HG02938 (cell line): ENCODE measurements around the gene FILIP1L.
"Not testable (repeated sequence)": the region's sequence is repeated elsewhere in the genome, so short reads cannot be mapped to it uniquely, and the experiment has no call there.

Source experiments
- ATAC-seq: cut with Tn5 transposase; IDR thresholded peaks from one replicate; pipeline ENCODE4 v1.9.1; 2021; ENCODE audit warnings: mild to moderate bottlenecking, moderate library complexity; ENCODE audit not compliant: unreplicated experiment

The FILIP1L gene

DNA sequence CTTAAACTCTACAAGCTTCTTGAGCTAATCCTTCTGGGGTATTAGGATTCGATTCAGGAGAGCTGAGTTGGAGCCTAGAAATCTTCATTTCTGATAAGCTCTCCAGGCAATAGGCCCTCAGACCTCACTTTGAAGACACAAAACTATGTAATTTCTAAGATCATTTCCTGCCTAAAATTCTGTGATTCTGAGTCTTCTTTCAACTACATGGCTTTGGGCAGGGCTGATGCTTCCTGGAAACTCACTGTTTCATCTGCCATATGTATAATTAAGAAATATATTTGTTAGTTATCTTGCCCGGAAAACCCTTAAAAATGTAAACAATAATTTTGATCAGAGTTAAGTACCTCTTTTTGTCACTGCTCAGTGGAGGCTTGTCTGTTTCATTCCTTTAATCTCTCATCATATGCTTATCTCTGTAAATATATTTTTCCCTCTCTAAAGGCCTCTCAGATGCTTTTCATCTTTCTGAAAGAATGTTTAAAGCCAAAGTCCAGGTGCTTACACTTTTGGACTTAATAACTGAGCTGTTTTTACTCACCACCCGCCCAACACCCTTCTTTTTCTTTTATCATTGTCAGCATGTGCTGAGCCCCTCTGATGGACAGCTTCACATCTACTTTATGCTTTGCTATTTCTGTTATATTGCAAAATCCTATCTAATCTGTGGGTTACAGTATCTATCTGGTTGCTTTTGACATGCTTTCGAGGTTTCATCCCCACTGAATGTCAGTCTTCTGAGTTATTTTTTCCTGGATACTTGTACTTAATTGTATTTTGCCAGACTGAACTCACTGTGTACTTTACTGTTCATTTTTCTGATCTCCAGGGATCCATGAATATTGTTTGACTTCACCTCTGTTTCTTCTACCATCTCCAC lies 38.2 kb downstream of the FILIP1L start:
- ATAC-seq, result no peak

DNA sequence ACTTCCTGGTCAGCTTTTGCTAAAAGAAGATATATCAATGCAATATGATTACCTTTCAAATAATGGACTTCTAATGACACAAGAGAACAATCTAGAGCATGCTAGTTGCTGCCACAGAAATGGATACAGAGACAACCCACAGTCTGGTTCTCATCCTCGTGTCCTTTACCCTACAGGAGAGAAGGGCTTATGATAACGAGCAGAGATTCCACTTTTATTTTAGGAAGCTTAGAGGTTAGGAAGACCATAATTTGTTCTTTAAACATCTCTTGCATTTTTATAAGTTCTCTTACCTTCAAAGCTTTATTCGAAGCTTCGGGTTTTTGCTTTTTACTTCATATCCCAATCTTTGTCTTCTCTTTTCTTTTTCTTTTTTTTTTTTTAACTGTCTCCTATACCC lies 39.1 kb downstream of the FILIP1L start:
- no peak for ATAC-seq

DNA sequence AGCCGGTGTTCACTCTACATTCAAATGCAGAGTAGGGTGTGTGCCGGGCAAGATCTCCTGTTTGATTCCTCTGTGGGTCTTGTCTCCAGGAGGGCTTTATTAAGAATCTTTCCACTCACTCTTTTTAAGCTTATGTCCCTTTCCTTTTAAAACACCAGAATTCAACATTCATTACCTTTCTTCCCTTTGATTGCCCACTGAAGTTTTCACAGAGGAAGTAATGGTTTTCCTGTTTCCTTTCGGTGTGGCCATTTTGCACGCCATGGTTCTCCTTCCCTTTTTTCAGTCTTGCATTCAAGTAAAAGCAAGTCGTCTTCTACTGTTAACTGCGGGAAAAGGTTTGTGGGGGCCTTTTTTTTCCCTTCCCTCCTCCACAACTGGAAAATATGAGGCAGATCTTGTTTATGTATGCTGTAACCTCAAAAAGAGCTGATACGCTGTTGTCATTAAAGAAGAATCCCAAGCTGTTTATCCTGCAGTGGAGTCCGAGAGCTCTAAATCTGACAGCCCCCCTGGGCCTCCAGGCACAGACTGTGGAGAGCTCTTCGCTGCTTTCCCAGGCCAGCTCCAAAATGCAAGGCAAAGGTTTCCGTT lies 40.5 kb downstream of the FILIP1L start:
- ATAC-seq, result no peak

DNA sequence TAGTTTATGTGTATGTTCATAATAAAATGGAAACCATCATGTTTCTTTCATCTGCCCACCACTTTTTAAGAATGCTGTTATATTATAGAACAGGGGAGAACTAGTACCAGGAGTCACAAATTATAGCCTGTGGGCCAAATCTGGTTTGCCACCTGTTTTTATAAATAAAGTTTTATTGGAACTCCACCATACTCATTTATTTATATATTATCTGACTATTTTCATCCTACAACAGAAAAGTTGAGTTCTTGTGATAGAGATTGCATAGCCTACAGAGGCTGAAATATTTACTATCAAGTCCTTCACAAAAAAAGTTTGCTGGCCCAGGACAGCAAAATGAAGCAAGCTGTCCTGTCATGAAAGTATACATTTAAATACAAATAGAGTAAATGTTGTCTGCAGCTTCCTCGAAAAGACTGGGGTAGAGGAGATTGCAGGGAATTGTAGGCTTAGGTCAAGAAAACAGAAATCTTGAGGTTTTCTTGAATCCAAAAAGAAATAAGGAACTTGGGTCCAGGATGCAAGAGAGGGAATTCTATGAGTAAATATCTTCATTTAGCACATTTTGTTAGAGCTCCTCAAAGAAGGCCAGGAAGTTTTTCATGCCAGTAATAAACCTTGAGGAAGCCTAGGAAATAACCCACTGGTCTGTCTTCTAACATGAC lies 41.1 kb downstream of the FILIP1L start:
- no peak for ATAC-seq

DNA sequence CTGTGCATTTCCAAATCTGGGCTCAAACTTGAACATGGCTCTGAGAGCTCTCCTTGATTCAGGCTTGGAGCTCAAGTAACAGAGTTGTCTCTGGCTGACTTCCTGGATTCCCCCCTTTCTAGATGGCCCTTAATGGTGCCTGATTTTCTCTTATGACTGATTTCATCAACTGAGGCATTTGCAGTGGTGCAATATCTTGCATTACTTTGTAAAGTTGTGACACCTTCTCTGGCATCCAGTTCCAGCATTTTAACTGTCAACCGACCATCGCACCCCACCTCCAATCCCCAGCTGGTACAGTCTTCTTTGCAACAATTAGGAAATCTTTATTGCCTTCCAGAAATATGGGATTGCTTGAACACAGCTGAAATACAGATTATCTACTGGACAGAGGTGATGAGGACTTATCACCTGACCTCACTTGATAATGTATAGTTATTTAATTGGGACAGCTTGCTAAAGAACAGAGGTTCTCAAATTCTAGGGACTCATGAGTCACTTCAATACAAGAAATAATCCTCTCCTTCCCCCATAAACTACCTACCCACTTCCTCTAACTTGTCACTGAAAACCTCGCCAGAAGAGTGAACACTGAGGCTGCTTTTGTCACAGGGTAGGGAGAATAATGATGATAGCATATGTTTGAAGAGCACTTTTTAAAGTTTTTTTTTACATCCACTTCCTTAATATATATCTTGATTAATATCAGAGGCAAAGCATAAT lies 41.8 kb downstream of the FILIP1L start:
- ATAC-seq, result peak; percentile 57

DNA sequence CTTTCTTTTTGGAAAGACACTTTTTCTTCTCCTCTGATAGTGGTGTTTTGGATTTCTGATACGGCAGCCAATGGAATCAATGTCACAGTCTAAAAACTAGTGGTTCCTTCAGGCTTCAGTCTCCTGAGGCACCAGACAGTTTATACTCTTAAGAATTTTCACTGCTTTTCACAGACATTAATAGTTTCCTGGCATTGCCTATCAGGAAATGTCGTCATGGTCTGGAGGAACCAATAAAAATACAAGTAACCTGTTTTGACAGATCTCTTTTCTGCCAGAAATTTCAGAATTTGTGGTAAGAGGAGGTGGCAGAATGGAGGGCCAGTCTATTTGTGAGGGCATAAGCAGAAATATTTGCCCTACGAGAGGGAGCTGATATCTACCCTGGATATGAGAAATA lies 44.8 kb downstream of the FILIP1L start:
- no peak for ATAC-seq

DNA sequence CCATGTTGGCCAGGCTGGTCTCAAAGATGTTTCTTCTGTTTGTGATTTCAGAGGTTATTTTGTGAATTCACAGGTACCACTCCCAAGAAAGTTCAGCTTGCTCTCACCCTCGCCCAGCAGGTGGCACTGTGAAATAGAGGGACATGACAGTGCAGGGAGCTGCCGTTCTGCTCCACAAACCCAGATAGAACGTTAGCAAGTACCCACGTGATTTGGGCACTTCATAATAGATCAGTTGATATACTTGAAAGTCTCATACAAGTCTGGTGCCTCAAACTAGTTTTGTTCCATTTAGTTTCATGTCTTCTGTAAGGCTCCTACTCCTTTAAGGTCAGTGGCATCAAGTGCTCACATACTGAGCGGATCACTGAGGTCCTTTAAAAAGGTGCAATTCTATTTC lies 45.5 kb downstream of the FILIP1L start:
- peak; percentile 58 for ATAC-seq

DNA sequence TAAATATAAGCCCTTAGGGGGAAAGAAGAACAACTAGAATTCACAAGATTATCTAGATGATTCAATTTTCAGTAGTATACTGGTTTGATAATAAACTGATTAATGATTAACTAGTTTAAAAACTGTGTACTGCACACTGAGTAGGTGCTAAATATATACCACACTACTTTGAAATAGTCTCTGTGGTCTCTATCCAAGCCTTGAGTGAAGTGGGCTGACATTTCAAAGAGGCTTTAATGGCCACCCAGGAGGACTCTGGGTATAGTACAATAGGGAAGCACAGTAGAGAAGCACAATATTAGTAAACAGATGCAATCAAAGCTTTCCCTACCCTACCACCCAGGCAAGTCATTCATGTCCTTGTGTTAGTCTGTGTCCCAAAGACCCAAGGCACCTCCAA lies 46.7 kb downstream of the FILIP1L start:
- ATAC-seq, result peak; percentile 44

DNA sequence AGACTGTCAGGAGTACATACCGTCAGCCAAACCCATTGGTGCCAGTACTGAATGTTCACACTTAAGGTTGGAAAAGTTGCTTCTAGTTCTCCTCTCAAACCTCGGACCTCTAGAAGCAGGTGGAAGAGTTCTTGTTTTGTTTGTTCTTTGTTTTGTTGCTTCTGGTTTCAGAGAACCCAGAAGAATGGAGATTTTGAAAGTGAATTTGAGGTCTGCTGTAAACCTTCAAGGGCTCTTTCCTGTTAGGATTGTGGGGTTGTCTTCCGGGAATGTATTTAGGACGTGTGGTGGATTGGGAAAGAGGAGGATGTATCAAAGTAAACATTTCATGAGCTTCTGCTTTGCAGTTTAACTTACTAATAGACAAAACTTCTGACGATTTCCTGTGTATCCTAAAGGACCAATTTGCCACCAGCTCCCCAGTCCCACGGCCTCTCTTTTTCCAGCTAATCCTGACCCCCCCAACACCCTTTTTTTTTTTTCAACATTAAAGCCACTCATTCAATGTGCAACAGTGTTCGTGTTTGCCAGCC lies 50.3 kb downstream of the FILIP1L start:
- ATAC-seq, result no peak

DNA sequence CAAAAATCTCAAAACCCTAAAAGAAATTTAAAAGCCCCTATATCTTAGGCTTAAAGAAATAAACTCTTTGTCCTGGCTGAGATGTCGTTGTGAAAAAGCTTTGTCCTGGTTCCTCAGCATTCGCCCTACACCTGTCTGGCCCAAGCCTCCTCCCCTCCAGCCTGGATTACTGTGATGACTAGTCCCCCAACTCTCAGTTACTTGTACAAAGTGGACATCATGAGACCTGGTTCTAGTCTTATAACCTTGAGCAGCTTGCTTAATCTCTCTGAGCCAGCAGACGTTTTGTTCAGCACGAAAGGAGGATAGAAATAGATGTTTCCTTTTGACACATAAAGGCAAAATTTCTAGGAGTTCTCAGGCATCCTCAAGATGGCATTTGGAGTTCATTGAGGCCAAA lies 51.6 kb downstream of the FILIP1L start:
- ATAC-seq, result no peak

DNA sequence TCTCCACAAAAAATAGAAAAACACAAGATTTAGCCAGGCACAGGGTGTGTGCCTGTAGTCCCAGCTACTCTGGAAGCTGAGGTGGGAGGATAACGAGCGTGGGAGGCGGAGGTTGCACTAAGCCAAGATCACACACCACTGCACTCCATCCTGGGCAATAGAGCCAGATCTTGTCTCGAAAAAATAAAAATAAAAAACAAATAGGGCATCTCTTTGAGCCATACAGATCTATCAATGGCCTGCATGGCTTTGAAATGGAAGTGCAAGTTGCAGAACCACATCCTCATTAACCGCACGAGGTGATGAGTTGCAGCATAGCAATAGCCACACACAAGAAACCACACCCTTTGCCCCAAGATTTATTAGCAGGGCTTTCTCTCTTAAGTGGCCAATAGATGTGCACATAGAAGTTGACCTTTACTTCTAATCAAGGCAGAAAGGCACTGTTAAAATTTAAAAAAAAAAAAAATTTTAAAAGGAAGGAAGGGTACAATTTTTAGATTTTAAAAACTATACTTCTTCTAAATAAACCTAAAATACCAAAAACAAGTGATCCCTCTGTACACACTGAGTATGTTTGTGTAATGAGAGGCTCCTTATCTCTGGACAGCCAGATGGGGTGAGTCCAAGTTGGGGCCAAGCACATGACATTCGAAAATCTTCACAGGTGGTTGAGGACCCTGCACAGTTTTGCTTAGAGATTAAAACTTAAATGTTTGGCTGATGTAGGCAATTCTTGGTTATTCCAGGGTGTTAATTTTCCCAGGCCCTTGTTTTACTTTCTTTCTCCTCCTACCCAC lies 53.4 kb downstream of the FILIP1L start:
- no peak for ATAC-seq

DNA sequence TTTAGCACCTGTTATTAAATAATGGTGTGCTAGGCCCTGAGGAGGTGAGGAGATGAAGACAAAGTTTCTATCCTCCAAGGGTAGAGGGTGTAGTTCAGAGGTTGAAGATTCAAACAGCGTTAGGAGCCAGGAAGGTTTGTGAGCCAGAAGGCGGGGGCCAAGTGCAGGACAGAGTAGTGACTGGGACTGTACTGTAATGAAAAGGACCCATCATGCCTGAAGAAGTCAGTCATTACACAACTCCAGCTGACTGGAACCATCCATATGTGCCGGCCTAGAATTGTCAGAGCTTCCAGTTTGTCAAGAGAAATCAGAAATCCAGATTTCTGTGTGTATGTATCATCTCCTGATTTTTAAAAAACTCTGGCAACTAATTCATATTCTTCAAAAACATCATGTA lies 54.8 kb downstream of the FILIP1L start:
- no peak for ATAC-seq

DNA sequence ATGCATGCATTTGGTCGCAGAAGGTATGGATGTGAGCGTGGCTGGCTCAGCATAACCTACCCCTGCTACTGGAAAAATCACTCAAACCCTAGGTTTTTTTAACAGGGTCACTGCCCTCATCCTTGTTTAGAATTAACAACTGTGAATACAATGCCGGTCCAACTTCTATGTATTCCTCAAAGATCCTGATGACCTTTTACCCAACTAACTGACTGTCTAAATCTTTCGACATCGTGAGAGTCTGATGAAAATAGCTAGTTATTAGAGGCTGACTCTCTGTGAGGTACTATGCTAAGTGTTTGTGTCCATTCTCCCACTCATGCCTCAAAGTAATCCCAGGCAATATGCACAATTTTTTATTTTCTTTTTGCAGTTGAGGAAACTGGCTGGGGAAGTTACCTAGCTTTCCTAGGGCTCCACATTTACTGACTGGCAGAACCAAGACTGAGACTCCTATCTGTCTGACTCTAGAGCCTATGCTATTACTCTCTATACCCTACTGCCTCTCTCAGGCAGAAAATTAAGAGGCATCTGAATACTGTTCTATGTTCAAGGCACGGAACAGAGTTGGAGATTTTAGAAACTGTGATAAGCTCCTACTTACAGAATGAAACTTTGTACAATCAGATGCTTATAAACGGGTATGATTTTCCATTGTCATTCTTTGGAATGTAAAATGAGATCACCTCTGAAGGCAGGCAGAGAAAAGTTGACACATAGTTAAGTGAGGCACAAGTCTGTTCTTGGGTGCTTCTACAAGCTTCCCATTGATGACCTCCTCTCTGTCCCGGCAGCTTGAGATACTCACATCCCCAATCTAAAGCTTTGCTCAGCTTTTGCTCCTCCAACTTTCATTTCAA lies 56.4 kb downstream of the FILIP1L start:
- ATAC-seq, result no peak

DNA sequence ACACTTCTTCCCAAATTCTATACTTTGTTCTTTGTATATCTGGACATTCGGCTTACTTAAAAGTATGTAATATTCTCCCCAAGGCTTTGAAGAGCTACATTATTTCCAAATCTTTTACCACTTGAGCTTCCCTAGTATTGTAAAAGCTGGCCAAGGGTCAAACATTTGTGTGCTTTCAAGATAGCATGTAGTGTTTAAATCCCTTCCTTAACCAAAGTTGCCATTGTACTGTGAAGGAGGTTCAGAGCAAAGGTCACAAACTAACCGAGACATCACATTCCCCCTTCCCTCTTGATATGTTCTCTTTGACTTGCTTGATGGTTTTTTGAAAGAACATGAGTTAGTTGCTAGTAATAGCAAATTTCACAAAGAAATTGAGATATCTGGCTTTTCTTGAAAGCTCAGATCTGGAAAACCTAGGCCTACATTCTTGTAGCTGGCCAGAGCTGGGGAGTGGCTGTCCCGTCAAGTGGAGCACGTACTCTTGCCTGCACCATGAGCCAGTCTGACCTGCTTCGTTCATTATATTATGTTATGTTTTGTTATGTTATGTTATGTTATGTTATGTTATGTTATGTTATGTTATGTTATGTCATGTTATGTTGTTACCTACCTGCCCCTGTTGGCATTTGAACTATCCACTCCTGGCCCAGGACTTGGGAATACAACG lies 60.2 kb downstream of the FILIP1L start:
- no peak for ATAC-seq

DNA sequence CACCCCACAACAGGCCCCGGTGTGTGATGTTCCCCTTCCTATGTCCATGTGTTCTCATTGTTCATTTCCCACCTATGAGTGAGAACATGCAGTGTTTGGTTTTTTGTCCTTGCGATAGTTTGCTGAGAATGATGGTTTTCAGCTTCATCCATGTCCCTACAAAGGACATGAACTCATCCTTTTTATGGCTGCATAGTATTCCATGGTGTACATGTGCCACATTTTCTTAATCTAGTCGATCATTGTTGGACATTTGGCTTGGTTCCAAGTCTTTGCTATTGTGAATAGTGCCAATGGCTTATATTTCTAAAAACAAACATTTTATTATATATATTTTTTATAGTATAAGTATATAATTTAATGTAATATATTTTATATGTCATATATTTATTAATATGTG lies 62.8 kb downstream of the FILIP1L start:
- not testable (repeated sequence) for ATAC-seq

DNA sequence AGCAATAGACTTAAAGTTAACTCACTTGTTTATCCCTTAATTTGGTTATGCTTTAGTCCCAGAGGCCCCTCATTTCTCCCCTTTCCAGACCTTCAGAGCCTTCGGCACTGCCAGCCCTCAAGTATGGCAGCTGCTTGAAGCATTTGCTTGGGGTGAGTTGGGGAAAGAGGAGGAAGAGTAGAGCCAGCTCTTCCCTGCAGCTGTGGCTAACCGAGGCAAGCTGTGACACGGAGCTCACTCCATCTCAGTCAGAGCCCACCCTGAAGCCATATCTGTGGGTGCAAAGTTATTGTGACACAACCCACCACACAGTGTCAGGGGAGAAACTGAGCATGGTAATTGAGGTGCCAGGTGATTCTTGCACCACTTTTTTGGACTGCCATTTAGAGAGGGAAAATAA lies 66.1 kb downstream of the FILIP1L start:
- no peak for ATAC-seq

DNA sequence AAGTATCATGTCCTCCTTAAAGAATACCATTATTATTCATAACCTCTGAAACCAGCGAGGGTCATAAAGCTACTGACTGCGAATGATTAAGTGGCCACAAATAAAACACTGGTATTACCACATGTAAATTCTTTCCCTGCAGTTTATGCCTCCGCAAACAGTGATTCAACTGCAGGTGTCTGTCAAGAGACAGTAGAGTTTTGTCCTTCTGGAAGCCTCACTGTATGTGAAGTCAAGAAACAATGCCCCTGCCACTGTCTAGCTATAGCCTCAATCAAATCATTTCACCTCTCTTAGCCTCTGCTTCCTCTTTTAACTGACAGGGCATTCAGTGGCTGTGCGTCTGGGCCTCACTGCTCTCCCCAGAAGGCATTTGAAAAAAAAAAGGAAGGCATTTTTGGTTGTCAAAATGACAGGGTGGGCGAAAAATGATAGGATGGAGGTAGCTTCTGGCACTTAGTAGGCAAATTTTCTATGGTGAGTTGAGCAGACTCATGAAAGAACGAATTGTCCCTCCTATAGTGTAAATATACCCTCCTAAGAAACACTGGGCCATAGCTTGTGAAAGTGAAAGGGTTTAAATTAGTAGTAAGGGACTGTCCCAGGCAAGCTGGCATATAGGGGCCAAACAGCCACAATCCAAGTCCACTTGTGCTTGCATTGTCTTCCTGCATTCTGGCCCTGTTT lies 66.7 kb downstream of the FILIP1L start:
- peak; percentile 84 for ATAC-seq

DNA sequence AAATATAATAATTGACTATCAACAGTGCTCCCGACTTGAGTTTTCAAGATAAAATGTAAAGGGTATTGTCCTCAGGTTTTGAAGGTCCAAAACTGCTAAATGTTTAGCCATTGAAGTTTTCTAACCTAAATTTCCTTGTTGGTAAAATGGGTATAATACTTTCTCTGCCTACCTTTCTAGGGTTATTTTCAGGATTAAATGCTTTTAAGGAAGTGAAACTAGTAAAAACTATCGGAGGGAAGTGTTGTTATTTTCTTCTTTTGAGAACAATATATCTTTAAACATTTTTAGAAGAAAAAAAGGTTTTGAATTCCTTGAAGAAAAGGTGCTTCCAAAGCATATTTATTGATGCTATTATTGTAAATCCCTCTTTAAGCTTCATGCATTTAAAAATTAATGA lies 67.3 kb downstream of the FILIP1L start:
- ATAC-seq, result no peak
